GM18526 (cell line): ENCODE measurements around the gene KCNQ1OT1.

ENCODE experiments used
- POLR2A ChIP-seq: IDR thresholded peaks from 3 replicates; pipeline ENCODE4 v1.6.1; 2011; ENCODE audit not compliant: insufficient read length; ENCODE audit errors: extremely low read depth

Gene KCNQ1OT1

GRCh38 chr11:2587976-2588748 lies 111.6 kb downstream of the KCNQ1OT1 start:
- no peak for TF ChIP-seq POLR2A

- TF ChIP-seq POLR2A, result no peak
Observed at GRCh38 chr11:2587132-2587930, 112.5 kb downstream of the KCNQ1OT1 start.

- TF ChIP-seq POLR2A, result no peak
Observed at GRCh38 chr11:2586793-2587131, 113.0 kb downstream of the KCNQ1OT1 start.

GRCh38 chr11:2586087-2586792 lies 113.6 kb downstream of the KCNQ1OT1 start:
- no peak for TF ChIP-seq POLR2A

GRCh38 chr11:2585566-2586086 lies 114.2 kb downstream of the KCNQ1OT1 start:
- no peak for TF ChIP-seq POLR2A

- TF ChIP-seq POLR2A, result no peak
Observed at GRCh38 chr11:2584812-2585565, 114.8 kb downstream of the KCNQ1OT1 start.

GRCh38 chr11:2584434-2584811 lies 115.4 kb downstream of the KCNQ1OT1 start:
- no peak for TF ChIP-seq POLR2A

- no peak for TF ChIP-seq POLR2A
Observed at GRCh38 chr11:2583605-2583958, 116.2 kb downstream of the KCNQ1OT1 start.

GRCh38 chr11:2582946-2583604 lies 116.7 kb downstream of the KCNQ1OT1 start:
- TF ChIP-seq POLR2A, result no peak

- no peak for TF ChIP-seq POLR2A
Observed at GRCh38 chr11:2582351-2582945, 117.3 kb downstream of the KCNQ1OT1 start.

- no peak for TF ChIP-seq POLR2A
Observed at GRCh38 chr11:2581931-2582350, 117.9 kb downstream of the KCNQ1OT1 start.

- TF ChIP-seq POLR2A, result no peak
Observed at GRCh38 chr11:2581151-2581930, 118.5 kb downstream of the KCNQ1OT1 start.

GRCh38 chr11:2580571-2581001 lies 119.2 kb downstream of the KCNQ1OT1 start:
- TF ChIP-seq POLR2A, result no peak
